A549 (cell line): ENCODE measurements around the gene NME7.
"Not testable (repeated sequence)": the region's sequence is repeated elsewhere in the genome, so short reads cannot be mapped to it uniquely, and the experiment has no call there.

Source experiments
- CBX8 ChIP-seq: fragments of 200-600 bp; sonication (generic); IDR thresholded peaks from 2 replicates; pipeline ENCODE4 v1.6.1; 2016
- CTCF ChIP-seq: fragments of >200 bp; sonication (Bioruptor Twin); formaldehyde crosslinking; IDR thresholded peaks from 3 replicates; pipeline ENCODE4 v1.5.1; 2016
- ESRRA ChIP-seq: fragments of 150-350 bp; IDR thresholded peaks from 2 replicates; pipeline ENCODE4 v1.6.1; 2014; ENCODE audit warnings: mild to moderate bottlenecking, low read length, borderline replicate concordance
- JUNB ChIP-seq: fragments of >200 bp; sonication (Bioruptor Twin); formaldehyde crosslinking; IDR thresholded peaks from 2 replicates; pipeline ENCODE4 v1.6.1; 2016
- MAX ChIP-seq: IDR thresholded peaks from 2 replicates; pipeline ENCODE4 v1.6.1; 2012
- POLR2A ChIP-seq: IDR thresholded peaks from 2 replicates; pipeline ENCODE4 v1.6.1; 2012; ENCODE audit warnings: mild to moderate bottlenecking, low read length
- REST ChIP-seq: fragments of 200-600 bp; sonication (generic); IDR thresholded peaks from 2 replicates; pipeline ENCODE4 v1.6.1; 2016; ENCODE audit warnings: antibody characterized with exemption, mild to moderate bottlenecking, moderate library complexity
- SMC3 ChIP-seq: fragments of >200 bp; sonication (Bioruptor Twin); formaldehyde crosslinking; IDR thresholded peaks from 3 replicates; pipeline ENCODE4 v1.6.1; 2018; ENCODE audit warnings: inconsistent platforms

GRCh38 chr1:169334727-169335126 is 32.9 kb downstream of the NME7 start:
- TF ChIP-seq SMC3, REST, MAX, POLR2A, CTCF, ESRRA, CBX8, JUNB: not testable (repeated sequence)
